B cell (primary cell): ENCODE data around the gene FREM2.

Experiments
- EZH2 ChIP-seq: IDR thresholded peaks from 2 replicates; pipeline ENCODE4 v1.6.1; 2012; ENCODE audit warnings: borderline replicate concordance, low read depth, mild to moderate bottlenecking, moderate library complexity, low read length; ENCODE audit not compliant: insufficient read depth, poor library complexity, severe bottlenecking
- TF ChIP-seq, protein P1 (sequence below): fragments of 200-600 bp; IDR thresholded peaks from one replicate; pipeline ENCODE4 v1.8.0; 2022; ENCODE audit warnings: antibody characterized with exemption, mild to moderate bottlenecking

GRCh38 chr13:38849315-38849714 is 162.4 kb downstream of the FREM2 start:
- TF ChIP-seq, protein P1, sequence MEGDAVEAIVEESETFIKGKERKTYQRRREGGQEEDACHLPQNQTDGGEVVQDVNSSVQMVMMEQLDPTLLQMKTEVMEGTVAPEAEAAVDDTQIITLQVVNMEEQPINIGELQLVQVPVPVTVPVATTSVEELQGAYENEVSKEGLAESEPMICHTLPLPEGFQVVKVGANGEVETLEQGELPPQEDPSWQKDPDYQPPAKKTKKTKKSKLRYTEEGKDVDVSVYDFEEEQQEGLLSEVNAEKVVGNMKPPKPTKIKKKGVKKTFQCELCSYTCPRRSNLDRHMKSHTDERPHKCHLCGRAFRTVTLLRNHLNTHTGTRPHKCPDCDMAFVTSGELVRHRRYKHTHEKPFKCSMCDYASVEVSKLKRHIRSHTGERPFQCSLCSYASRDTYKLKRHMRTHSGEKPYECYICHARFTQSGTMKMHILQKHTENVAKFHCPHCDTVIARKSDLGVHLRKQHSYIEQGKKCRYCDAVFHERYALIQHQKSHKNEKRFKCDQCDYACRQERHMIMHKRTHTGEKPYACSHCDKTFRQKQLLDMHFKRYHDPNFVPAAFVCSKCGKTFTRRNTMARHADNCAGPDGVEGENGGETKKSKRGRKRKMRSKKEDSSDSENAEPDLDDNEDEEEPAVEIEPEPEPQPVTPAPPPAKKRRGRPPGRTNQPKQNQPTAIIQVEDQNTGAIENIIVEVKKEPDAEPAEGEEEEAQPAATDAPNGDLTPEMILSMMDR: no peak
- TF ChIP-seq EZH2: no peak
